Measurements from ENCODE around the gene HEPACAM2.

Gene HEPACAM2

GRCh38 chr7:93226310-93226709, at the start of gene HEPACAM2:
HEPACAM2 (minus strand) TSS chr7:93226469.
- no peak for DNase-seq

- no peak for DNase-seq
These were observed 39.0 kb upstream of the HEPACAM2 start for GRCh38 chr7:93265220-93265619.

- DNase-seq: no peak
These were observed 36.3 kb upstream of the HEPACAM2 start for GRCh38 chr7:93262535-93262934.

GRCh38 chr7:93258661-93259060, 32.4 kb upstream of the HEPACAM2 start:
- DNase-seq: no peak

- no peak for DNase-seq
These were observed 23.4 kb upstream of the HEPACAM2 start for GRCh38 chr7:93249491-93250148.

GRCh38 chr7:93245525-93246432, 19.5 kb upstream of the HEPACAM2 start:
- no peak for DNase-seq

GRCh38 chr7:93242106-93242505, 15.8 kb upstream of the HEPACAM2 start:
- no peak for DNase-seq

- DNase-seq: no peak
These were observed 13.6 kb upstream of the HEPACAM2 start for GRCh38 chr7:93239824-93240223.

GRCh38 chr7:93238748-93239147, 12.5 kb upstream of the HEPACAM2 start:
- no peak for DNase-seq

- DNase-seq: no peak
These were observed 11.9 kb upstream of the HEPACAM2 start for GRCh38 chr7:93238131-93238530.

- no peak for DNase-seq
These were observed 9.3 kb upstream of the HEPACAM2 start for GRCh38 chr7:93235541-93235940.

GRCh38 chr7:93232673-93233018, 6.4 kb upstream of the HEPACAM2 start:
- DNase-seq: no peak

- peak; percentile 79 to 93 for DNase-seq
These were observed 5.8 kb upstream of the HEPACAM2 start, which contains the start of gene VPS50 for GRCh38 chr7:93231799-93232672. VPS50 (plus strand) TSS chr7:93232366; CDS start chr7:93232468, 102 bp downstream.

GRCh38 chr7:93231259-93231658, 5.0 kb upstream of the HEPACAM2 start:
- no peak for DNase-seq

GRCh38 chr7:93228302-93228701, 2.0 kb upstream of the HEPACAM2 start:
- DNase-seq: no peak

GRCh38 chr7:93219868-93220267, 6.4 kb downstream of the HEPACAM2 start:
- DNase-seq: no peak

GRCh38 chr7:93218997-93219827, 7.1 kb downstream of the HEPACAM2 start:
- no peak for DNase-seq

- DNase-seq: no peak
These were observed 13.4 kb downstream of the HEPACAM2 start for GRCh38 chr7:93212881-93213280.

- no peak for DNase-seq
These were observed 14.9 kb downstream of the HEPACAM2 start for GRCh38 chr7:93211228-93211818.

- DNase-seq: no peak
These were observed 21.2 kb downstream of the HEPACAM2 start for GRCh38 chr7:93205046-93205445.

- DNase-seq: no peak
These were observed 22.8 kb downstream of the HEPACAM2 start for GRCh38 chr7:93203496-93203895.

Measured in stimulated activated CD4-positive, alpha-beta T cell treated with anti-CD3 and anti-CD28 coated beads, Interleukin-4, amount 100 ng/mL, for 4 hours (primary cell).